Measurements from ENCODE around the gene EPHA6.

DNA sequence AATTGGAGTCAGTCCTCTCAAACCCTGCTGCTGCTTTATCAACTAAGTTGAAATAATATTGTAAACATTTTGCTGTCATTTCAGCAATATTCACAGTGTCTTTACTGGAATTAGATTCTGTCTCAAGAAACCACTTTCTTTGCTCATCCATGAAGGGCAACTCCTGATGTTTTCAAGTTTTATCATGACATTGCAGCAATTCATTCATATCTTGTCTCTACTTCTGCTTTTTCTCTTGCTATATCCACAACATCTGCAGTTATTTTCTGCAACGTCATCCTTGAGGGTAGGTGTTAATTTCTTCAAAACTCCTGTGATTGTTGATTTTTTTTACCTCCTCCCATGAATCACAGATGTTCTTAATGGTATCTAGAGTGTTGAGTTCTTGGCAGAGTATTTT, 181.6 kb downstream of the EPHA6 start:
- TF ChIP-seq EZH2 (IDR thresholded peaks at IDR 0.05; ENCODE audit: insufficient read depth, poor library complexity, severe bottlenecking), result no peak
- no peak for TF ChIP-seq EZH2phosphoT487 (IDR thresholded peaks at IDR 0.05; ENCODE audit: insufficient read depth, low read depth)

All from GM23248 (cell line).